ENCODE measurements around the gene LY6G6C.
A peak's percentile ranks its signal among the peaks of the same experiment; 100 is the strongest.

Gene LY6G6C

GRCh38 chr6:31740397-31741223 is 19.1 kb upstream of the LY6G6C start:
- no peak for DNase-seq

- peak; percentile 86 to 99 (median 91) for DNase-seq
These were observed 18.3 kb upstream of the LY6G6C start, which contains the start of gene MSH5 for GRCh38 chr6:31739639-31740396. TSS of gene MSH5 (plus strand) at chr6:31740005. CDS start at chr6:31740467, 462 bp downstream.

- peak; percentile 36 to 92 (median 62) for DNase-seq
These were observed 16.7 kb upstream of the LY6G6C start for GRCh38 chr6:31737991-31738979.

- peak in 1 of 5 donors; percentile 51 for DNase-seq
These were observed 15.9 kb upstream of the LY6G6C start for GRCh38 chr6:31737315-31737990.

- no peak for DNase-seq
These were observed 15.3 kb upstream of the LY6G6C start for GRCh38 chr6:31736768-31737314.

- DNase-seq, result peak; percentile 41 to 87 (median 59)
These were observed 14.6 kb upstream of the LY6G6C start, which contains the start of gene CLIC1 for GRCh38 chr6:31736021-31736767. TSS of gene CLIC1 (minus strand) at chr6:31736530. CDS start at chr6:31736300, 230 bp downstream.

- DNase-seq, result peak in 1 of 5 donors; percentile 79
These were observed 13.4 kb upstream of the LY6G6C start for GRCh38 chr6:31734821-31735406.

- DNase-seq, result peak in 1 of 5 donors; percentile 42
These were observed 12.8 kb upstream of the LY6G6C start for GRCh38 chr6:31734247-31734820.

- no peak for DNase-seq
These were observed 12.2 kb upstream of the LY6G6C start for GRCh38 chr6:31733734-31734133.

GRCh38 chr6:31732029-31732428 is 10.5 kb upstream of the LY6G6C start:
- DNase-seq, result no peak

- no peak for DNase-seq
These were observed 9.1 kb upstream of the LY6G6C start for GRCh38 chr6:31730631-31731086.

GRCh38 chr6:31729979-31730630 is 8.6 kb upstream of the LY6G6C start:
- peak; percentile 47 to 70 (median 49) for DNase-seq

- peak; percentile 64 to 86 (median 71) for DNase-seq
These were observed 8.0 kb upstream of the LY6G6C start for GRCh38 chr6:31729515-31729978.

GRCh38 chr6:31728767-31729514 is 7.4 kb upstream of the LY6G6C start, which contains the start of gene DDAH2:
TSS of gene DDAH2 (minus strand) at chr6:31729299. CDS start at chr6:31729161, 138 bp downstream.
- no peak for DNase-seq

GRCh38 chr6:31727717-31728671 is 6.4 kb upstream of the LY6G6C start:
- DNase-seq, result no peak

- peak in 1 of 5 donors; percentile 56 for DNase-seq
These were observed 5.6 kb upstream of the LY6G6C start for GRCh38 chr6:31727034-31727716.

Measured in T-helper 1 cell (primary cell).